Upper lobe of left lung (tissue), 4 donors: ENCODE results near the gene FBP2.

Experiments used
- CTCF ChIP-seq, 6 experiments: fragments of 450-650 bp in 4 of 6; fragments of 200-600 bp in 2 of 6; sonication (generic) in 2 of 6; IDR thresholded peaks; one replicate each; pipeline ENCODE4 v1.5.1; 2016 to 2019; ENCODE audit warnings: antibody characterized with exemption in 6 of 6
- POLR2A ChIP-seq, 4 donors: fragments of 450-650 bp; IDR thresholded peaks; one replicate each; pipeline ENCODE4 v1.5.1; 2016 to 2017; ENCODE audit warnings: antibody characterized with exemption in 4 of 4, mild to moderate bottlenecking in 2 of 4

DNA sequence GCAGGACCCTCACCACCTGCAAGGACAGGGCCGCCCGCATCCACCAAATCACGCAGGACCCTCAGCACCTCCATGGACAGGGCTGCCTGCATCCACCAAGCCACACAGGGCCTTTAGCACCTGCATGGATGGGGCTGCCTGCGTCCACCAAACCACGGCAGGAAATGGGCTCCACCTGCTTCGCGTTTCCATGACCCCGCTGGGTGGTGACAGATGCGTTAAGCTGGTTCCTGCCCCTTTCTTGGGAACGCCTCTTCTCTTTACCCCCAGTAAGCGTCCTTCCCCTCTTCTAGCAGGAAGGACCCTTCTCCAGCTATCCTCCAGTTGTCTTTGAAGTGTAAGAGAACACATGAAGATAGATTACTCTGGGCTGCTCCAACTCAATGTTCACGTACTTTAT is 32.2 kb upstream of the FBP2 start:
- TF ChIP-seq CTCF (IDR thresholded peaks at IDR 0.05) (no peak), POLR2A (IDR thresholded peaks at IDR 0.05) (no peak)
